HCT116 (cell line): ENCODE results near the gene FSTL4. TPM values are rescaled to one million over a fixed set of nuclear protein-coding genes. Genes with fewer than 3 reads are reported as not detected.

Experiments
- ATAC-seq: fragments of 200-7000 bp; cut with Tn5 transposase; 2 replicates; pipeline ENCODE4 v1.9.1; 2020; ENCODE audit warnings: mild to moderate bottlenecking, moderate library complexity
- BruUV-seq: library from RNA; stranded (reverse); fragments of 400-500 nt; replicated peaks from 2 replicates; lab custom pipeline; 2021; lab: Mats Ljungman, UMichigan
- CTCF ChIA-PET: fragments of 300-600 bp; sonication (Branson Sonifier 250); formaldehyde crosslinking; loops from one replicate; lab custom pipeline; 2021; ENCODE audit warnings: antibody characterized with exemption; lab: Charles Lee
- POLR2A ChIA-PET: fragments of 300-600, 350-600 bp; sonication (Branson Sonifier 250); formaldehyde crosslinking; loops from one replicate; lab custom pipeline; 2021; ENCODE audit warnings: antibody characterized with exemption; lab: Charles Lee
- RAD21 ChIA-PET, 2 experiments: fragments of 300-600 bp; sonication (Branson Sonifier 250); formaldehyde crosslinking; loops; one replicate each; lab custom pipeline; 2023; ENCODE audit warnings: low total read pairs in 2 of 2; ENCODE audit not compliant: uncharacterized antibody in 2 of 2, unreplicated experiment in 2 of 2, low non-redundant PET in 1 of 2; lab: Charles Lee
- DNase-seq: peaks from one replicate; pipeline ENCODE4 v3.0.0-alpha.2; 2010; ENCODE audit warnings: low read depth, low spot score
- H2AFZ ChIP-seq: fragments of 200-600 bp; shearing (Covaris generic), sonication (generic); 2 replicates; pipeline ENCODE4 v1.6.1; 2017; ENCODE audit warnings: low read depth, mixed run types, mixed read lengths, antibody characterized with exemption, low read length; ENCODE audit not compliant: poor library complexity, severe bottlenecking
- H3K27ac ChIP-seq: 2 replicates; pipeline ENCODE4 v1.5.1; 2012; ENCODE audit warnings: low read depth, low read length
- H3K27me3 ChIP-seq: fragments of 200-600 bp; sonication (generic); 2 replicates; pipeline ENCODE4 v1.6.1; 2016; ENCODE audit warnings: mixed run types, low read length, mixed read lengths; ENCODE audit not compliant: insufficient read depth
- H3K36me3 ChIP-seq, 2 experiments: fragments of 200-500 bp in 1 of 2; fragments of 200-600 bp in 1 of 2; sonication (Bioruptor generic) in 1 of 2; sonication (generic) in 1 of 2; 2 replicates each; pipeline versions ENCODE4 v1.5.1 to v1.6.1; 2014 to 2016; ENCODE audit warnings: low read length in 2 of 2, inconsistent platforms in 1 of 2, mixed read lengths in 1 of 2, mixed run types in 1 of 2; ENCODE audit not compliant: insufficient read depth in 2 of 2, control insufficient read depth in 1 of 2
- H3K4me1 ChIP-seq, 2 experiments: fragments of 200-600 bp in 1 of 2; sonication (generic) in 1 of 2; 2 replicates each; pipeline versions ENCODE4 v1.5.1 to v1.6.1; 2012 to 2017; ENCODE audit warnings: low read length in 2 of 2, inconsistent platforms in 1 of 2, mild to moderate bottlenecking in 1 of 2, mixed read lengths in 1 of 2, mixed run types in 1 of 2, moderate library complexity in 1 of 2; ENCODE audit not compliant: insufficient read depth in 2 of 2, control insufficient read depth in 1 of 2
- H3K4me2 ChIP-seq: fragments of 200-600 bp; sonication (generic); 2 replicates; pipeline ENCODE4 v1.6.1; 2017; ENCODE audit warnings: mixed run types, low read length, mixed read lengths
- H3K4me3 ChIP-seq, 2 experiments: fragments of 200-600 bp in 1 of 2; sonication (generic) in 1 of 2; replicated peaks in 1 of 2; 2 replicates each; pipeline ENCODE4 v1.5.1; 2011 to 2016; ENCODE audit warnings: low read length in 2 of 2, control low read depth in 1 of 2, low read depth in 1 of 2, mild to moderate bottlenecking in 1 of 2, mixed read lengths in 1 of 2, mixed run types in 1 of 2
- H3K79me2 ChIP-seq: fragments of 200-600 bp; sonication (generic); 2 replicates; pipeline ENCODE4 v1.6.1; 2017; ENCODE audit warnings: mild to moderate bottlenecking, mixed run types, low read length, moderate library complexity, mixed read lengths; ENCODE audit not compliant: insufficient read depth
- H3K9ac ChIP-seq: fragments of 200-600 bp; sonication (generic); 2 replicates; pipeline ENCODE4 v1.6.1; 2016; ENCODE audit warnings: low read length, mixed read lengths
- H3K9me2 ChIP-seq: fragments of 200-600 bp; sonication (generic), shearing (Covaris generic); 2 replicates; pipeline ENCODE4 v1.6.1; 2017; ENCODE audit warnings: mixed run types, mild to moderate bottlenecking, moderate library complexity; ENCODE audit not compliant: insufficient read depth
- H3K9me3 ChIP-seq, 2 experiments: fragments of 200-500 bp in 1 of 2; fragments of 200-600 bp in 1 of 2; sonication (Bioruptor generic) in 1 of 2; sonication (generic) in 1 of 2; 2 replicates each; pipeline ENCODE4 v1.6.1; 2014 to 2017; ENCODE audit warnings: low read length in 2 of 2, mixed read lengths in 2 of 2, inconsistent platforms in 1 of 2, low read depth in 1 of 2, mild to moderate bottlenecking in 1 of 2, mixed run types in 1 of 2, moderate library complexity in 1 of 2; ENCODE audit not compliant: control insufficient read depth in 1 of 2, insufficient read depth in 1 of 2
- H4K20me1 ChIP-seq: fragments of 200-600 bp; sonication (generic), shearing (Covaris generic); 2 replicates; pipeline ENCODE4 v1.6.1; 2017; ENCODE audit warnings: mixed run types, mild to moderate bottlenecking, moderate library complexity; ENCODE audit not compliant: insufficient read depth
- ATF3 ChIP-seq: IDR thresholded peaks from 2 replicates; pipeline ENCODE4 v1.6.1; 2012
- CBX3 ChIP-seq: IDR thresholded peaks from 2 replicates; pipeline ENCODE4 v1.6.1; 2012; ENCODE audit warnings: low read depth
- CEBPB ChIP-seq: IDR thresholded peaks from 2 replicates; pipeline ENCODE4 v1.6.1; 2012; ENCODE audit warnings: low read depth
- EGR1 ChIP-seq: IDR thresholded peaks from 2 replicates; pipeline ENCODE4 v1.6.1; 2012; ENCODE audit warnings: low read depth
- ELF1 ChIP-seq: IDR thresholded peaks from 2 replicates; pipeline ENCODE4 v1.6.1; 2012; ENCODE audit warnings: low read depth, borderline replicate concordance
- EZH2phosphoT487 ChIP-seq: fragments of 200-600 bp; IDR thresholded peaks from 2 replicates; pipeline ENCODE4 v1.6.1; 2018; ENCODE audit warnings: antibody characterized with exemption, borderline replicate concordance
- JUND ChIP-seq: IDR thresholded peaks from 2 replicates; pipeline ENCODE4 v1.6.1; 2012
- POLR2AphosphoS5 ChIP-seq: IDR thresholded peaks from 2 replicates; pipeline ENCODE4 v1.6.1; 2011; ENCODE audit warnings: mild to moderate bottlenecking, low read depth, low read length, moderate library complexity
- RAD21 ChIP-seq: IDR thresholded peaks from 2 replicates; pipeline ENCODE4 v1.6.1; 2012; ENCODE audit warnings: low read depth, mild to moderate bottlenecking
- SIN3A ChIP-seq: IDR thresholded peaks from 2 replicates; pipeline ENCODE4 v1.6.1; 2012; ENCODE audit warnings: low read depth
- TCF7L2 ChIP-seq: IDR thresholded peaks from 2 replicates; pipeline ENCODE4 v1.7.0; 2011; ENCODE audit warnings: borderline replicate concordance, inconsistent platforms; ENCODE audit not compliant: insufficient read depth, insufficient read length; ENCODE audit errors: extremely low read depth
- YY1 ChIP-seq: IDR thresholded peaks from 2 replicates; pipeline ENCODE4 v1.6.1; 2011; ENCODE audit warnings: low read length, low read depth, moderate library complexity, mild to moderate bottlenecking; ENCODE audit not compliant: insufficient replicate concordance; ENCODE audit errors: extremely low read depth
- intact Hi-C: fragments of 100-400 bp; cut with micrococcal nuclease; formaldehyde crosslinking; loops from 2 replicates; pipeline ENCODE4 v1.10.0; 2022
- total RNA-seq: library from RNA; stranded (reverse); gene quantifications from one replicate; pipeline ENCODE4 v1.2.1, GENCODE V29; 2021; ENCODE audit not compliant: unreplicated experiment
- TF ChIP-seq, protein P1 (sequence below): IDR thresholded peaks from 2 replicates; pipeline ENCODE4 v1.6.1; 2012; ENCODE audit warnings: low read depth
- TF ChIP-seq, protein P2 (sequence below), 3 experiments: fragments of 200-600 bp in 1 of 3; sonication (generic) in 1 of 3; IDR thresholded peaks in 2 of 3; conservative IDR thresholded peaks in 1 of 3; 2 replicates each; pipeline ENCODE4 v1.5.1; 2012 to 2017; ENCODE audit warnings: low read depth in 2 of 3, low read length in 2 of 3, antibody characterized with exemption in 1 of 3, borderline replicate concordance in 1 of 3, control low read depth in 1 of 3, mild to moderate bottlenecking in 1 of 3, mixed read lengths in 1 of 3, mixed run types in 1 of 3, moderate library complexity in 1 of 3; ENCODE audit not compliant: insufficient read depth in 1 of 3
- TF ChIP-seq, protein P3 (sequence below): IDR thresholded peaks from 2 replicates; pipeline ENCODE4 v1.6.1; 2011; ENCODE audit warnings: mild to moderate bottlenecking, low read length, moderate library complexity; ENCODE audit not compliant: insufficient replicate concordance; ENCODE audit errors: extremely low read depth

Gene FSTL4
- total RNA-seq, 1 experiment from 2014 or later: 0.37 TPM

GRCh38 chr5:133321286-133321832 lies 291.0 kb downstream of the FSTL4 start:
- no peaks in the 10 kb centered on the region for H3K27me3 ChIP-seq
- H3K9me3 ChIP-seq: no peaks in the 10 kb centered on the region
- DNase-seq: no peak
- no peak for ATAC-seq
- BruUV-seq: no TSS peak
- CTCF ChIA-PET: no interaction called here
- no peaks in the 10 kb centered on the region for H3K79me2 ChIP-seq
- POLR2A ChIA-PET: no interaction called here
- TF ChIP-seq ELF1: no peak
- TF ChIP-seq TCF7L2: no peak
- no peak for TF ChIP-seq POLR2AphosphoS5
- TF ChIP-seq SIN3A: no peak
- no peak for TF ChIP-seq EGR1
- TF ChIP-seq, protein P1, sequence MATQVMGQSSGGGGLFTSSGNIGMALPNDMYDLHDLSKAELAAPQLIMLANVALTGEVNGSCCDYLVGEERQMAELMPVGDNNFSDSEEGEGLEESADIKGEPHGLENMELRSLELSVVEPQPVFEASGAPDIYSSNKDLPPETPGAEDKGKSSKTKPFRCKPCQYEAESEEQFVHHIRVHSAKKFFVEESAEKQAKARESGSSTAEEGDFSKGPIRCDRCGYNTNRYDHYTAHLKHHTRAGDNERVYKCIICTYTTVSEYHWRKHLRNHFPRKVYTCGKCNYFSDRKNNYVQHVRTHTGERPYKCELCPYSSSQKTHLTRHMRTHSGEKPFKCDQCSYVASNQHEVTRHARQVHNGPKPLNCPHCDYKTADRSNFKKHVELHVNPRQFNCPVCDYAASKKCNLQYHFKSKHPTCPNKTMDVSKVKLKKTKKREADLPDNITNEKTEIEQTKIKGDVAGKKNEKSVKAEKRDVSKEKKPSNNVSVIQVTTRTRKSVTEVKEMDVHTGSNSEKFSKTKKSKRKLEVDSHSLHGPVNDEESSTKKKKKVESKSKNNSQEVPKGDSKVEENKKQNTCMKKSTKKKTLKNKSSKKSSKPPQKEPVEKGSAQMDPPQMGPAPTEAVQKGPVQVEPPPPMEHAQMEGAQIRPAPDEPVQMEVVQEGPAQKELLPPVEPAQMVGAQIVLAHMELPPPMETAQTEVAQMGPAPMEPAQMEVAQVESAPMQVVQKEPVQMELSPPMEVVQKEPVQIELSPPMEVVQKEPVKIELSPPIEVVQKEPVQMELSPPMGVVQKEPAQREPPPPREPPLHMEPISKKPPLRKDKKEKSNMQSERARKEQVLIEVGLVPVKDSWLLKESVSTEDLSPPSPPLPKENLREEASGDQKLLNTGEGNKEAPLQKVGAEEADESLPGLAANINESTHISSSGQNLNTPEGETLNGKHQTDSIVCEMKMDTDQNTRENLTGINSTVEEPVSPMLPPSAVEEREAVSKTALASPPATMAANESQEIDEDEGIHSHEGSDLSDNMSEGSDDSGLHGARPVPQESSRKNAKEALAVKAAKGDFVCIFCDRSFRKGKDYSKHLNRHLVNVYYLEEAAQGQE: no peak
- TF ChIP-seq, protein P2, sequence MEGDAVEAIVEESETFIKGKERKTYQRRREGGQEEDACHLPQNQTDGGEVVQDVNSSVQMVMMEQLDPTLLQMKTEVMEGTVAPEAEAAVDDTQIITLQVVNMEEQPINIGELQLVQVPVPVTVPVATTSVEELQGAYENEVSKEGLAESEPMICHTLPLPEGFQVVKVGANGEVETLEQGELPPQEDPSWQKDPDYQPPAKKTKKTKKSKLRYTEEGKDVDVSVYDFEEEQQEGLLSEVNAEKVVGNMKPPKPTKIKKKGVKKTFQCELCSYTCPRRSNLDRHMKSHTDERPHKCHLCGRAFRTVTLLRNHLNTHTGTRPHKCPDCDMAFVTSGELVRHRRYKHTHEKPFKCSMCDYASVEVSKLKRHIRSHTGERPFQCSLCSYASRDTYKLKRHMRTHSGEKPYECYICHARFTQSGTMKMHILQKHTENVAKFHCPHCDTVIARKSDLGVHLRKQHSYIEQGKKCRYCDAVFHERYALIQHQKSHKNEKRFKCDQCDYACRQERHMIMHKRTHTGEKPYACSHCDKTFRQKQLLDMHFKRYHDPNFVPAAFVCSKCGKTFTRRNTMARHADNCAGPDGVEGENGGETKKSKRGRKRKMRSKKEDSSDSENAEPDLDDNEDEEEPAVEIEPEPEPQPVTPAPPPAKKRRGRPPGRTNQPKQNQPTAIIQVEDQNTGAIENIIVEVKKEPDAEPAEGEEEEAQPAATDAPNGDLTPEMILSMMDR (IDR thresholded peaks at IDR 0.05 in 2 of 3, conservative IDR thresholded peaks at IDR 0.05 in 1 of 3; ENCODE audit: borderline replicate concordance in 1 of 3, insufficient read depth in 1 of 3, low read depth in 2 of 3, low read length in 2 of 3): no peak
- no peak for TF ChIP-seq YY1
- TF ChIP-seq JUND: no peak
- no peak for TF ChIP-seq CEBPB
- TF ChIP-seq, protein P3, sequence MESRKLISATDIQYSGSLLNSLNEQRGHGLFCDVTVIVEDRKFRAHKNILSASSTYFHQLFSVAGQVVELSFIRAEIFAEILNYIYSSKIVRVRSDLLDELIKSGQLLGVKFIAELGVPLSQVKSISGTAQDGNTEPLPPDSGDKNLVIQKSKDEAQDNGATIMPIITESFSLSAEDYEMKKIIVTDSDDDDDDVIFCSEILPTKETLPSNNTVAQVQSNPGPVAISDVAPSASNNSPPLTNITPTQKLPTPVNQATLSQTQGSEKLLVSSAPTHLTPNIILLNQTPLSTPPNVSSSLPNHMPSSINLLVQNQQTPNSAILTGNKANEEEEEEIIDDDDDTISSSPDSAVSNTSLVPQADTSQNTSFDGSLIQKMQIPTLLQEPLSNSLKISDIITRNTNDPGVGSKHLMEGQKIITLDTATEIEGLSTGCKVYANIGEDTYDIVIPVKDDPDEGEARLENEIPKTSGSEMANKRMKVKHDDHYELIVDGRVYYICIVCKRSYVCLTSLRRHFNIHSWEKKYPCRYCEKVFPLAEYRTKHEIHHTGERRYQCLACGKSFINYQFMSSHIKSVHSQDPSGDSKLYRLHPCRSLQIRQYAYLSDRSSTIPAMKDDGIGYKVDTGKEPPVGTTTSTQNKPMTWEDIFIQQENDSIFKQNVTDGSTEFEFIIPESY: no peak
- no peak for TF ChIP-seq RAD21
- TF ChIP-seq CBX3: no peak
- no peak for TF ChIP-seq ATF3
- no peak for TF ChIP-seq EZH2phosphoT487
- intact Hi-C loops: no loop called here
- H2AFZ ChIP-seq: no peak overlapping the region
- no peak overlapping the region for H3K4me3 ChIP-seq
- no peaks in the 10 kb centered on the region for H4K20me1 ChIP-seq
- RAD21 ChIA-PET: no interaction called here
- no peak overlapping the region for H3K4me2 ChIP-seq
- no peak overlapping the region for H3K9ac ChIP-seq
- H3K9me2 ChIP-seq: no peaks in the 10 kb centered on the region
- H3K4me1 ChIP-seq: peaks cover 6 to 17% of the 10 kb centered on the region in 2 experiments
- no peaks in the 10 kb centered on the region for H3K36me3 ChIP-seq
- H3K27ac ChIP-seq: no peak overlapping the region
